K562 (cell line): Measurements from ENCODE around the gene COMMD4. TPM values are rescaled to one million over a fixed set of nuclear protein-coding genes. Genes with fewer than 3 reads are reported as not detected.
A peak's percentile ranks its signal among the peaks of the same experiment; 100 is the strongest.

Experiments
- CBX3 ChIP-seq, 2 experiments: IDR thresholded peaks; 1 replicate in 1 of 2; 2 replicates in 1 of 2; pipeline ENCODE4 v1.6.1; 2012; ENCODE audit warnings: inconsistent platforms in 2 of 2, low read length in 2 of 2, borderline replicate concordance in 1 of 2, control low read depth in 1 of 2
- ELF4 ChIP-seq: fragments of 450-650 bp; formaldehyde crosslinking; IDR thresholded peaks from 2 replicates; pipeline ENCODE4 v1.4.0; 2022; ENCODE audit warnings: missing genetic modification characterization
- HDAC8 ChIP-seq: fragments of 450-650 bp; IDR thresholded peaks from 2 replicates; pipeline ENCODE4 v1.6.1; 2016; ENCODE audit warnings: mild to moderate bottlenecking, missing genetic modification characterization, moderate library complexity, missing compliant biosample characterization
- KDM2B ChIP-seq: fragments of 250-450 bp; sonication (Bioruptor Pico); IDR thresholded peaks from 2 replicates; pipeline ENCODE4 v1.8.0; 2021; ENCODE audit warnings: mild to moderate bottlenecking, moderate library complexity
- KHSRP ChIP-seq: fragments of 450-650 bp; IDR thresholded peaks from 2 replicates; pipeline ENCODE4 v1.6.1; 2017
- MTA2 ChIP-seq: fragments of 450-650 bp; IDR thresholded peaks from 2 replicates; pipeline ENCODE4 v1.6.1; 2016; ENCODE audit warnings: low read depth
- MYC ChIP-seq, 2 experiments: fragments of 250-450 bp in 1 of 2; sonication (Bioruptor Pico) in 1 of 2; IDR thresholded peaks; 2 replicates each; pipeline versions ENCODE4 v1.5.1 to v1.6.1; 2012 to 2021; ENCODE audit warnings: low read depth in 2 of 2, borderline replicate concordance in 1 of 2, improper control_type of control experiment in 1 of 2, low read length in 1 of 2, mild to moderate bottlenecking in 1 of 2, moderate library complexity in 1 of 2
- MYNN ChIP-seq, 2 experiments: sonication (generic); formaldehyde crosslinking in 1 of 2; IDR thresholded peaks; 2 replicates each; pipeline versions ENCODE4 v1.5.0 to v1.6.1; 2016 to 2020; ENCODE audit warnings: antibody characterized with exemption in 1 of 2, missing genetic modification reagents in 1 of 2
- POLR3G ChIP-seq: IDR thresholded peaks from 2 replicates; pipeline ENCODE4 v1.6.1; 2011; ENCODE audit not compliant: insufficient read length, insufficient replicate concordance; ENCODE audit errors: extremely low read depth
- SPI1 ChIP-seq: IDR thresholded peaks from 2 replicates; pipeline ENCODE4 v1.6.1; 2011; ENCODE audit warnings: low read depth, low read length, control low read depth, borderline replicate concordance
- YBX1 ChIP-seq: fragments of 450-650 bp; IDR thresholded peaks from 2 replicates; pipeline ENCODE4 v1.7.1; 2016; ENCODE audit warnings: mild to moderate bottlenecking
- ZNF431 ChIP-seq: sonication (generic); formaldehyde crosslinking; IDR thresholded peaks from 2 replicates; pipeline ENCODE4 v1.8.0; 2022; ENCODE audit warnings: mild to moderate bottlenecking, missing genetic modification reagents
- ZNF444 ChIP-seq: fragments of 250-450 bp; sonication (Bioruptor Pico); IDR thresholded peaks from 2 replicates; pipeline ENCODE4 v1.4.0; 2020; ENCODE audit warnings: mild to moderate bottlenecking, moderate library complexity
- polyA plus RNA-seq, 8 experiments: library from polyadenylated mRNA; depleted of rRNA in 4 of 8; stranded (reverse) in 5 of 8; unstranded in 3 of 8; fragments of >200 nt; fragmentation: Nextera tagmentation in 2 of 8; fragmentation: Illumina TruSeq in 1 of 8; extraction: Ambion mirVana in 2 of 8; extraction: Trizol in 1 of 8; gene quantifications; 2 replicates each; pipeline versions ENCODE4 v1.2.1 to v1.2.3, GENCODE V29; 2011 to 2014; ENCODE audit warnings: inconsistent platforms in 1 of 8, missing spikeins in 1 of 8
- total RNA-seq, 7 experiments: library from RNA; depleted of rRNA in 6 of 7; stranded (reverse); fragments of >200 nt in 6 of 7; fragmentation: Illumina TruSeq in 2 of 7; extraction: Trizol in 2 of 7; gene quantifications; 2 replicates each; pipeline versions ENCODE4 v1.2.1 to v1.2.3, GENCODE V29; 2011 to 2021; ENCODE audit warnings: low replicate concordance in 1 of 7
- TF ChIP-seq, protein P1 (sequence below): fragments of 450-650 bp; IDR thresholded peaks from 2 replicates; pipeline ENCODE4 v1.6.1; 2018; ENCODE audit not compliant: partially characterized antibody
- TF ChIP-seq, protein P2 (sequence below): fragments of 450-650 bp; IDR thresholded peaks from 2 replicates; pipeline ENCODE4 v1.6.1; 2016; ENCODE audit warnings: low read depth, mild to moderate bottlenecking, moderate library complexity
- TF ChIP-seq, protein P3 (sequence below): fragments of 250-450 bp; sonication (Bioruptor Pico); IDR thresholded peaks from 2 replicates; pipeline ENCODE4 v1.4.0; 2020; ENCODE audit warnings: mild to moderate bottlenecking
- TF ChIP-seq, protein P4 (sequence below): sonication (generic); formaldehyde crosslinking; IDR thresholded peaks from 2 replicates; pipeline ENCODE4 v1.8.0; 2022; ENCODE audit warnings: mild to moderate bottlenecking, missing genetic modification reagents

Gene COMMD4
- total and polyA plus RNA-seq, 9 of the 15 experiments (the other 6 are each of a cell fraction or from before 2014, with no cell fraction given), result 20.4 to 140 (median 63.9) TPM

DNA sequence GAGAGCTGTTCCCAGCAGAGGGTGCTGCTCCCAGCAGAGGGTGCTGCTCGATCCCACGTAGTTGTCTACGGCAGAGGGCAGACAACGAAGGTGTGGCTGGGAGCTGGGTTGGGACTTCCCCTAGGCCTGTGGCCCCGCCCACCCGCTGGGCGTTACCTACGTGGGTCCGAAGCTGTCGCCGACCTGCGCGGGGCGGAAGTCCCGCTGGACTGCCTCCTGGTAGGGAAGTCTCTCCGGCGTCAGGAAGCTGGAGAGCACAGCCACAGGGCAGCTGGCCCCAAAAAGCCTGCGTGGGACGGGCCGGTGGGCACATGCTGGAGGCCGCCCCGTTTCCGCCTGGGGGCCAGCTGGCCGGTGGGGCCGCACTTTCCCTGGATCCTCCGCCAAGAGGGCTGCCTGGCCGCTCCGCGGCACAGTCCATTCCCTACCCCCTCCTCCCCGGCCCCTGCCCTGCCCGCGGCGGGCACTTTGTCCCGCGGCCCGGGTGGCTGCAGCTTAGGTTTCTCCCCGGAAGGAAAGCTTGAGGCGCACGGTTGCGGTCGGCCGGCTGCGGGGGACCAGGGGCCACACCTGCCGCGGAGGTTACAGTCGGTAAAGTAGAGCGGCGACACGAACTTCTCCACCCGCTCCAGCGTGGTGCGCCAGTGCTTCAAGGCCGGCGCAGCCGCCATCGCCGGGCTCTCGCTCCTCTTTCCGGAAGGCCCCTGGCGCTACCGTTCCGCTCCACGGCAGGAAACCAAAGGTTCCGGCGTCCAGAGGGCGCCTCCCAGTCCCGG lies 32.2 kb downstream of the COMMD4 start, which contains the start of gene MAN2C1 (continued):
- TF ChIP-seq, protein P1, sequence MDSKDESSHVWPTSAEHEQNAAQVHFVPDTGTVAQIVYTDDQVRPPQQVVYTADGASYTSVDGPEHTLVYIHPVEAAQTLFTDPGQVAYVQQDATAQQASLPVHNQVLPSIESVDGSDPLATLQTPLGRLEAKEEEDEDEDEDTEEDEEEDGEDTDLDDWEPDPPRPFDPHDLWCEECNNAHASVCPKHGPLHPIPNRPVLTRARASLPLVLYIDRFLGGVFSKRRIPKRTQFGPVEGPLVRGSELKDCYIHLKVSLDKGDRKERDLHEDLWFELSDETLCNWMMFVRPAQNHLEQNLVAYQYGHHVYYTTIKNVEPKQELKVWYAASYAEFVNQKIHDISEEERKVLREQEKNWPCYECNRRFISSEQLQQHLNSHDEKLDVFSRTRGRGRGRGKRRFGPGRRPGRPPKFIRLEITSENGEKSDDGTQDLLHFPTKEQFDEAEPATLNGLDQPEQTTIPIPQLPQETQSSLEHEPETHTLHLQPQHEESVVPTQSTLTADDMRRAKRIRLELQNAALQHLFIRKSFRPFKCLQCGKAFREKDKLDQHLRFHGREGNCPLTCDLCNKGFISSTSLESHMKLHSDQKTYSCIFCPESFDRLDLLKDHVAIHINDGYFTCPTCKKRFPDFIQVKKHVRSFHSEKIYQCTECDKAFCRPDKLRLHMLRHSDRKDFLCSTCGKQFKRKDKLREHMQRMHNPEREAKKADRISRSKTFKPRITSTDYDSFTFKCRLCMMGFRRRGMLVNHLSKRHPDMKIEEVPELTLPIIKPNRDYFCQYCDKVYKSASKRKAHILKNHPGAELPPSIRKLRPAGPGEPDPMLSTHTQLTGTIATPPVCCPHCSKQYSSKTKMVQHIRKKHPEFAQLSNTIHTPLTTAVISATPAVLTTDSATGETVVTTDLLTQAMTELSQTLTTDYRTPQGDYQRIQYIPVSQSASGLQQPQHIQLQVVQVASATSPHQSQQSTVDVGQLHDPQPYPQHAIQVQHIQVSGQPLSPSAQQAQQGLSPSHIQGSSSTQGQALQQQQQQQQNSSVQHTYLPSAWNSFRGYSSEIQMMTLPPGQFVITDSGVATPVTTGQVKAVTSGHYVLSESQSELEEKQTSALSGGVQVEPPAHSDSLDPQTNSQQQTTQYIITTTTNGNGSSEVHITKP, result peak; percentile 78
- TF ChIP-seq, protein P2, sequence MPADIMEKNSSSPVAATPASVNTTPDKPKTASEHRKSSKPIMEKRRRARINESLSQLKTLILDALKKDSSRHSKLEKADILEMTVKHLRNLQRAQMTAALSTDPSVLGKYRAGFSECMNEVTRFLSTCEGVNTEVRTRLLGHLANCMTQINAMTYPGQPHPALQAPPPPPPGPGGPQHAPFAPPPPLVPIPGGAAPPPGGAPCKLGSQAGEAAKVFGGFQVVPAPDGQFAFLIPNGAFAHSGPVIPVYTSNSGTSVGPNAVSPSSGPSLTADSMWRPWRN, result no peak
- no peak; the same call in 1 of the 2 replicates for TF ChIP-seq MYNN (IDR thresholded peaks at IDR 0.05)
- no peak for TF ChIP-seq MYNN (CRISPR knock-in tag; IDR thresholded peaks at IDR 0.05)
- no peak for TF ChIP-seq ZNF444 (CRISPR knock-in tag)
- 0 out of 2 replicates have a peak, but pooled peaks have one; percentile 15 for TF ChIP-seq ZNF431 (CRISPR knock-in tag)
- no peak for TF ChIP-seq HDAC8 (tag)
- TF ChIP-seq, protein P3, sequence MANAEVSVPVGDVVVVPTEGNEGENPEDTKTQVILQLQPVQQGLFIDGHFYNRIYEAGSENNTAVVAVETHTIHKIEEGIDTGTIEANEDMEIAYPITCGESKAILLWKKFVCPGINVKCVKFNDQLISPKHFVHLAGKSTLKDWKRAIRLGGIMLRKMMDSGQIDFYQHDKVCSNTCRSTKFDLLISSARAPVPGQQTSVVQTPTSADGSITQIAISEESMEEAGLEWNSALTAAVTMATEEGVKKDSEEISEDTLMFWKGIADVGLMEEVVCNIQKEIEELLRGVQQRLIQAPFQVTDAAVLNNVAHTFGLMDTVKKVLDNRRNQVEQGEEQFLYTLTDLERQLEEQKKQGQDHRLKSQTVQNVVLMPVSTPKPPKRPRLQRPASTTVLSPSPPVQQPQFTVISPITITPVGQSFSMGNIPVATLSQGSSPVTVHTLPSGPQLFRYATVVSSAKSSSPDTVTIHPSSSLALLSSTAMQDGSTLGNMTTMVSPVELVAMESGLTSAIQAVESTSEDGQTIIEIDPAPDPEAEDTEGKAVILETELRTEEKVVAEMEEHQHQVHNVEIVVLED (CRISPR knock-in tag), result peak; percentile 73
- TF ChIP-seq ELF4 (CRISPR knock-in tag), result no peak
- TF ChIP-seq, protein P4, sequence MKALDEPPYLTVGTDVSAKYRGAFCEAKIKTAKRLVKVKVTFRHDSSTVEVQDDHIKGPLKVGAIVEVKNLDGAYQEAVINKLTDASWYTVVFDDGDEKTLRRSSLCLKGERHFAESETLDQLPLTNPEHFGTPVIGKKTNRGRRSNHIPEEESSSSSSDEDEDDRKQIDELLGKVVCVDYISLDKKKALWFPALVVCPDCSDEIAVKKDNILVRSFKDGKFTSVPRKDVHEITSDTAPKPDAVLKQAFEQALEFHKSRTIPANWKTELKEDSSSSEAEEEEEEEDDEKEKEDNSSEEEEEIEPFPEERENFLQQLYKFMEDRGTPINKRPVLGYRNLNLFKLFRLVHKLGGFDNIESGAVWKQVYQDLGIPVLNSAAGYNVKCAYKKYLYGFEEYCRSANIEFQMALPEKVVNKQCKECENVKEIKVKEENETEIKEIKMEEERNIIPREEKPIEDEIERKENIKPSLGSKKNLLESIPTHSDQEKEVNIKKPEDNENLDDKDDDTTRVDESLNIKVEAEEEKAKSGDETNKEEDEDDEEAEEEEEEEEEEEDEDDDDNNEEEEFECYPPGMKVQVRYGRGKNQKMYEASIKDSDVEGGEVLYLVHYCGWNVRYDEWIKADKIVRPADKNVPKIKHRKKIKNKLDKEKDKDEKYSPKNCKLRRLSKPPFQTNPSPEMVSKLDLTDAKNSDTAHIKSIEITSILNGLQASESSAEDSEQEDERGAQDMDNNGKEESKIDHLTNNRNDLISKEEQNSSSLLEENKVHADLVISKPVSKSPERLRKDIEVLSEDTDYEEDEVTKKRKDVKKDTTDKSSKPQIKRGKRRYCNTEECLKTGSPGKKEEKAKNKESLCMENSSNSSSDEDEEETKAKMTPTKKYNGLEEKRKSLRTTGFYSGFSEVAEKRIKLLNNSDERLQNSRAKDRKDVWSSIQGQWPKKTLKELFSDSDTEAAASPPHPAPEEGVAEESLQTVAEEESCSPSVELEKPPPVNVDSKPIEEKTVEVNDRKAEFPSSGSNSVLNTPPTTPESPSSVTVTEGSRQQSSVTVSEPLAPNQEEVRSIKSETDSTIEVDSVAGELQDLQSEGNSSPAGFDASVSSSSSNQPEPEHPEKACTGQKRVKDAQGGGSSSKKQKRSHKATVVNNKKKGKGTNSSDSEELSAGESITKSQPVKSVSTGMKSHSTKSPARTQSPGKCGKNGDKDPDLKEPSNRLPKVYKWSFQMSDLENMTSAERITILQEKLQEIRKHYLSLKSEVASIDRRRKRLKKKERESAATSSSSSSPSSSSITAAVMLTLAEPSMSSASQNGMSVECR, result peak; percentile 66
- peak in 1 of 2 experiments; percentile 10; a peak in 1 of 3 replicates for TF ChIP-seq CBX3 (IDR thresholded peaks at IDR 0.05; ENCODE audit: borderline replicate concordance in 1 of 2, low read length in 2 of 2)
- no peak for TF ChIP-seq YBX1
- no peak for TF ChIP-seq KDM2B (CRISPR knock-in tag)
- TF ChIP-seq MYC (IDR thresholded peaks at IDR 0.05; ENCODE audit: low read depth, low read length), result peak; percentile 77
- peak; percentile 96; the same call in 1 of the 2 replicates for TF ChIP-seq MYC (CRISPR knock-in tag; IDR thresholded peaks at IDR 0.05; ENCODE audit: borderline replicate concordance, low read depth)
- TF ChIP-seq POLR3G, result no peak
- no peak for TF ChIP-seq MTA2
- TF ChIP-seq KHSRP, result no peak
- peak; percentile 87 for TF ChIP-seq SPI1
